K562 (cell line): Measurements from ENCODE around the gene HOXA5. TPM values are rescaled to one million over a fixed set of nuclear protein-coding genes. Genes with fewer than 3 reads are reported as not detected.

Experiments used
- ATAC-seq: fragments of 200-7000 bp; cut with Tn5 transposase; 3 replicates; pipeline ENCODE4 v1.9.1; 2020; ENCODE audit warnings: moderate library complexity
- BruUV-seq: library from RNA; stranded (reverse); fragments of 400-500 nt; replicated peaks from 2 replicates; lab custom pipeline; 2021; lab: Mats Ljungman, UMichigan
- CTCF ChIA-PET: fragments of 300-600 bp; formaldehyde crosslinking; extraction: SDS; loops from one replicate; lab custom pipeline; 2021; ENCODE audit warnings: low intra/inter-chr PET ratio; lab: Yijun Ruan, JAX
- POLR2A ChIA-PET: fragments of 300-600, 350-650 bp; sonication (Branson Sonifier 250); formaldehyde crosslinking; extraction: SDS; loops from one replicate; lab custom pipeline; 2021; ENCODE audit warnings: antibody characterized with exemption, inconsistent platforms; lab: Yijun Ruan, JAX
- DNase-seq, 4 experiments: peaks; one replicate each; pipeline versions ENCODE4 v3.0.0 to v3.0.0-alpha.2; 2011 to 2018; ENCODE audit warnings: low spot score in 3 of 4, mixed read lengths in 3 of 4; ENCODE audit errors: extremely low read depth in 1 of 4
- FAIRE-seq: peaks from 2 replicates; lab custom pipeline; 2011; peaks lifted over from hg19 to GRCh38; lab: Jason Lieb, UNC
- H2AFZ ChIP-seq: 2 replicates; pipeline ENCODE4 v1.6.0; 2011; ENCODE audit warnings: low read depth, low read length, control low read depth, inconsistent platforms
- H3K27ac ChIP-seq: fragments of 200-600 bp; 3 replicates; pipeline ENCODE4 v1.8.0; 2011; ENCODE audit warnings: low read depth, mild to moderate bottlenecking, control low read depth, inconsistent platforms, low read length, moderate library complexity, mixed read lengths; ENCODE audit errors: extremely low read depth
- H3K27me3 ChIP-seq, 2 experiments: fragments of 300-600 bp in 1 of 2; 2 replicates in 1 of 2; 3 replicates in 1 of 2; pipeline versions ENCODE4 v1.6.0 to v1.8.0; 2011; ENCODE audit warnings: inconsistent platforms in 2 of 2, low read length in 2 of 2, mild to moderate bottlenecking in 1 of 2, mixed read lengths in 1 of 2, moderate library complexity in 1 of 2; ENCODE audit not compliant: control insufficient read depth in 2 of 2, insufficient read depth in 2 of 2
- H3K36me3 ChIP-seq: fragments of 300-600 bp; 3 replicates; pipeline ENCODE4 v1.8.0; 2011; ENCODE audit warnings: mild to moderate bottlenecking, low read length, inconsistent platforms; ENCODE audit not compliant: control insufficient read depth, insufficient read depth
- H3K4me1 ChIP-seq, 2 experiments: fragments of 200-600 bp in 1 of 2; replicated peaks in 1 of 2; 2 replicates in 1 of 2; 3 replicates in 1 of 2; pipeline versions ENCODE4 v1.5.1 to v1.8.0; 2011; ENCODE audit warnings: inconsistent platforms in 2 of 2, low read length in 2 of 2, mild to moderate bottlenecking in 1 of 2, mixed read lengths in 1 of 2, moderate library complexity in 1 of 2; ENCODE audit not compliant: control insufficient read depth in 2 of 2, insufficient read depth in 2 of 2
- H3K4me2 ChIP-seq: 2 replicates; pipeline ENCODE4 v1.6.1; 2011; ENCODE audit warnings: low read length, control low read depth, inconsistent platforms, mixed read lengths; ENCODE audit not compliant: insufficient read depth
- H3K4me3 ChIP-seq: fragments of 200-600 bp; sonication (generic), shearing (Covaris generic); 2 replicates; pipeline ENCODE4 v1.5.1; 2016; ENCODE audit warnings: control low read depth, inconsistent platforms
- H3K79me2 ChIP-seq: fragments of 200-600 bp; 3 replicates; pipeline ENCODE4 v1.8.0; 2011; ENCODE audit warnings: low read length, inconsistent platforms; ENCODE audit not compliant: control insufficient read depth, insufficient read depth
- H3K9ac ChIP-seq, 2 experiments: 2 replicates each; pipeline versions ENCODE4 v1.6.0 to v1.6.1; 2011; ENCODE audit warnings: low read depth in 2 of 2, low read length in 2 of 2, control low read depth in 1 of 2, inconsistent platforms in 1 of 2, mild to moderate bottlenecking in 1 of 2, mixed read lengths in 1 of 2; ENCODE audit not compliant: insufficient read depth in 1 of 2
- H3K9me1 ChIP-seq: one replicate; pipeline ENCODE4 v1.6.0; 2011; ENCODE audit warnings: inconsistent platforms, mild to moderate bottlenecking, low read length, moderate library complexity; ENCODE audit not compliant: control insufficient read depth, insufficient read depth
- H3K9me3 ChIP-seq: replicated peaks from 2 replicates; pipeline ENCODE4 v1.5.1; 2011; ENCODE audit warnings: low read depth, low read length, inconsistent platforms; ENCODE audit not compliant: control insufficient read depth, insufficient read depth
- H4K20me1 ChIP-seq: replicated peaks from 2 replicates; pipeline ENCODE4 v1.6.1; 2011; ENCODE audit warnings: low read length, inconsistent platforms, mixed read lengths; ENCODE audit not compliant: control insufficient read depth, insufficient read depth
- ZFP36 ChIP-seq: fragments of 150-350 bp; IDR thresholded peaks from 2 replicates; pipeline ENCODE4 v1.6.1; 2018; ENCODE audit warnings: low read length, low read depth; ENCODE audit not compliant: partially characterized antibody
- ZKSCAN1 ChIP-seq: fragments of 150-350 bp; IDR thresholded peaks from 2 replicates; pipeline ENCODE4 v1.6.1; 2016; ENCODE audit warnings: low read depth, low read length
- WGBS: fragments of 100-300 bp; shearing (Covaris generic); methylation state at CpG from one replicate; pipeline ENCODE4 v1.1.6; 2016; ENCODE audit warnings: low coverage, mixed read lengths; ENCODE audit not compliant: insufficient coverage; ENCODE audit errors: missing lambda C conversion rate; 5-methylcytosine and 5-hydroxymethylcytosine counted together
- in situ Hi-C: fragments of 300-500 bp; cut with MboI; formaldehyde crosslinking; loops from 4 replicates; pipeline ENCODE4 v1.15.0; 2018; ENCODE audit warnings: inconsistent platforms, mixed read lengths
- intact Hi-C: fragments of 100-400 bp; cut with micrococcal nuclease; formaldehyde crosslinking; loops from 2 replicates; pipeline ENCODE4 v1.14.2; 2022
- polyA plus RNA-seq, 8 experiments: library from polyadenylated mRNA; depleted of rRNA in 4 of 8; stranded (reverse) in 5 of 8; unstranded in 3 of 8; fragments of >200 nt; fragmentation: Nextera tagmentation in 2 of 8; fragmentation: Illumina TruSeq in 1 of 8; extraction: Ambion mirVana in 2 of 8; extraction: Trizol in 1 of 8; gene quantifications; 2 replicates each; pipeline versions ENCODE4 v1.2.1 to v1.2.3, GENCODE V29; 2011 to 2014; ENCODE audit warnings: inconsistent platforms in 1 of 8, missing spikeins in 1 of 8
- total RNA-seq, 7 experiments: library from RNA; depleted of rRNA in 6 of 7; stranded (reverse); fragments of >200 nt in 6 of 7; fragmentation: Illumina TruSeq in 2 of 7; extraction: Trizol in 2 of 7; gene quantifications; 2 replicates each; pipeline versions ENCODE4 v1.2.1 to v1.2.3, GENCODE V29; 2011 to 2021; ENCODE audit warnings: low replicate concordance in 1 of 7
- TF ChIP-seq, protein P1 (sequence below): IDR thresholded peaks from 2 replicates; pipeline ENCODE4 v1.6.1; 2011; ENCODE audit warnings: borderline replicate concordance, low read depth, mild to moderate bottlenecking, moderate library complexity, low read length; ENCODE audit not compliant: insufficient read depth, poor library complexity, severe bottlenecking
- TF ChIP-seq, protein P2 (sequence below): sonication (generic); formaldehyde crosslinking; IDR thresholded peaks from 2 replicates; pipeline ENCODE4 v1.8.0; 2022; ENCODE audit warnings: missing genetic modification reagents, mild to moderate bottlenecking, borderline replicate concordance
- TF ChIP-seq, protein P3 (sequence below): fragments of 450-650 bp; formaldehyde crosslinking; IDR thresholded peaks from 2 replicates; pipeline ENCODE4 v1.4.0; 2020; ENCODE audit warnings: mild to moderate bottlenecking, moderate library complexity

HOXA5 gene
- total and polyA plus RNA-seq, 9 of the 15 experiments (the other 6 are each of a cell fraction or from before 2014, with no cell fraction given): 0.13 TPM; not detected in 8

DNA sequence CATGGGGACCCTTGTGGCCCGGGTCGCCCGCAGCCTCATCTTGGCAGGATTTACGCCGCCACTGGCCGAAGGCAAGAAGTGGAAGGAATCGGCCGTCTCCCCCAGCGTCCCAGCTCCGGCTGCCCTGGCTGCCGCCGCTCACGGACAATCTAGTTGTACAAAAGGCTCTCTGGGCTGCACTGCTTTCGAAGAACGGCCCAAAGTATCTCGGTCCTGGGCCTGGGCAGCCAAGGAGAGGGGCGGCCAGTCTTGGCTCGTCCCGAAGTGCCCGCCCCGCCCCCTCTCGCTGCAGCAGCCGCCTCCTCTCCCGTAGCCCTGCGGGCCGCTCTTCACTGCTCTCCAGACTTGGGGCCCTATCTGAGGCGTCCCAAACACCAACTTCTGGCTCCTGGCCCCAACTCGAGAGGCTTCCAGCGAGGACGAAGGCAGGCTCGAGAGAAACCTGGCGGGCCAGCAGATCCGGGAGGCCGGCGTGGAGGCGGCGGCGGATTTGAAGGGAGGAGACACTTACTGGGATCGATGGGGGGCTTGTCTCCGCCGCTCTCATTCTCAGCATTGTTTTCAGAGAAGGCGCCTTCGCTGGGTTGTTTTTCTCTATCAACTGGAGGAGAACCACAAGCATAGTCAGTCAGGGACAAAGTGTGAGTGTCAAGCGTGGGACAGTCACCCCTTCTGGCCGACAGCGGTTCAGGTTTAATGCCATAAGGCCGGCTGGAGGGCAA lies 21.0 kb upstream of the HOXA5 start:
- TF ChIP-seq, protein P1, sequence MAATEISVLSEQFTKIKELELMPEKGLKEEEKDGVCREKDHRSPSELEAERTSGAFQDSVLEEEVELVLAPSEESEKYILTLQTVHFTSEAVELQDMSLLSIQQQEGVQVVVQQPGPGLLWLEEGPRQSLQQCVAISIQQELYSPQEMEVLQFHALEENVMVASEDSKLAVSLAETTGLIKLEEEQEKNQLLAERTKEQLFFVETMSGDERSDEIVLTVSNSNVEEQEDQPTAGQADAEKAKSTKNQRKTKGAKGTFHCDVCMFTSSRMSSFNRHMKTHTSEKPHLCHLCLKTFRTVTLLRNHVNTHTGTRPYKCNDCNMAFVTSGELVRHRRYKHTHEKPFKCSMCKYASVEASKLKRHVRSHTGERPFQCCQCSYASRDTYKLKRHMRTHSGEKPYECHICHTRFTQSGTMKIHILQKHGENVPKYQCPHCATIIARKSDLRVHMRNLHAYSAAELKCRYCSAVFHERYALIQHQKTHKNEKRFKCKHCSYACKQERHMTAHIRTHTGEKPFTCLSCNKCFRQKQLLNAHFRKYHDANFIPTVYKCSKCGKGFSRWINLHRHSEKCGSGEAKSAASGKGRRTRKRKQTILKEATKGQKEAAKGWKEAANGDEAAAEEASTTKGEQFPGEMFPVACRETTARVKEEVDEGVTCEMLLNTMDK: peak; percentile 35
- TF ChIP-seq, protein P2, sequence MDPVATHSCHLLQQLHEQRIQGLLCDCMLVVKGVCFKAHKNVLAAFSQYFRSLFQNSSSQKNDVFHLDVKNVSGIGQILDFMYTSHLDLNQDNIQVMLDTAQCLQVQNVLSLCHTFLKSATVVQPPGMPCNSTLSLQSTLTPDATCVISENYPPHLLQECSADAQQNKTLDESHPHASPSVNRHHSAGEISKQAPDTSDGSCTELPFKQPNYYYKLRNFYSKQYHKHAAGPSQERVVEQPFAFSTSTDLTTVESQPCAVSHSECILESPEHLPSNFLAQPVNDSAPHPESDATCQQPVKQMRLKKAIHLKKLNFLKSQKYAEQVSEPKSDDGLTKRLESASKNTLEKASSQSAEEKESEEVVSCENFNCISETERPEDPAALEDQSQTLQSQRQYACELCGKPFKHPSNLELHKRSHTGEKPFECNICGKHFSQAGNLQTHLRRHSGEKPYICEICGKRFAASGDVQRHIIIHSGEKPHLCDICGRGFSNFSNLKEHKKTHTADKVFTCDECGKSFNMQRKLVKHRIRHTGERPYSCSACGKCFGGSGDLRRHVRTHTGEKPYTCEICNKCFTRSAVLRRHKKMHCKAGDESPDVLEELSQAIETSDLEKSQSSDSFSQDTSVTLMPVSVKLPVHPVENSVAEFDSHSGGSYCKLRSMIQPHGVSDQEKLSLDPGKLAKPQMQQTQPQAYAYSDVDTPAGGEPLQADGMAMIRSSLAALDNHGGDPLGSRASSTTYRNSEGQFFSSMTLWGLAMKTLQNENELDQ: no peak
- TF ChIP-seq ZKSCAN1 (no peak), ZFP36 (peak; percentile 71)
- TF ChIP-seq, protein P3, sequence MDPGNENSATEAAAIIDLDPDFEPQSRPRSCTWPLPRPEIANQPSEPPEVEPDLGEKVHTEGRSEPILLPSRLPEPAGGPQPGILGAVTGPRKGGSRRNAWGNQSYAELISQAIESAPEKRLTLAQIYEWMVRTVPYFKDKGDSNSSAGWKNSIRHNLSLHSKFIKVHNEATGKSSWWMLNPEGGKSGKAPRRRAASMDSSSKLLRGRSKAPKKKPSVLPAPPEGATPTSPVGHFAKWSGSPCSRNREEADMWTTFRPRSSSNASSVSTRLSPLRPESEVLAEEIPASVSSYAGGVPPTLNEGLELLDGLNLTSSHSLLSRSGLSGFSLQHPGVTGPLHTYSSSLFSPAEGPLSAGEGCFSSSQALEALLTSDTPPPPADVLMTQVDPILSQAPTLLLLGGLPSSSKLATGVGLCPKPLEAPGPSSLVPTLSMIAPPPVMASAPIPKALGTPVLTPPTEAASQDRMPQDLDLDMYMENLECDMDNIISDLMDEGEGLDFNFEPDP (CRISPR knock-in tag): no peak
- FAIRE-seq (no peak), DNase-seq (peak in 1 of 4 experiments; percentile 14), ATAC-seq (peak; percentile 43; the same call in 2 of the 3 replicates)
- Histone ChIP-seq H3K9me3 (no peaks in the 10 kb centered on the region), H3K4me1 (peaks cover 0 to 26% of the 10 kb centered on the region in 2 experiments; a peak in 2 of 5 replicates), H3K9ac (no peak overlapping the region), H3K27me3 (peaks cover 36 to 77% of the 10 kb centered on the region in 2 experiments), H3K9me1 (no peaks in the 10 kb centered on the region), H4K20me1 (no peaks in the 10 kb centered on the region), H3K36me3 (no peaks in the 10 kb centered on the region), H2AFZ (no peak overlapping the region), H3K4me3 (no peak overlapping the region), H3K4me2 (peak overlapping the region; percentile 11; the same call in 1 of the 2 replicates), H3K27ac (no peak overlapping the region), H3K79me2 (no peaks in the 10 kb centered on the region)
- intact Hi-C loops (loop anchor here (5.0 kb wide), 3 partner anchors 302 to 1272 kb away; partner anchors contain the start of genes SKAP2 and SNX10), in situ Hi-C loops (loop anchor here (5.0 to 25.0 kb wide), 4 partner anchors 652 to 1277 kb away; no protein-coding TSS in a partner anchor)
- BruUV-seq: no TSS peak
- ChIA-PET CTCF (no interaction called here), POLR2A (no interaction called here)
- WGBS: 12% methylated on average over 44 of the region's 47 CpGs
